ENCODE data around the gene CDK1. TPM values are rescaled to one million over a fixed set of nuclear protein-coding genes. Genes with fewer than 3 reads are reported as not detected.

The CDK1 gene
- total and polyA plus RNA-seq, 2 experiments from 2014 or later: 23.1 to 33.6 TPM

DNA sequence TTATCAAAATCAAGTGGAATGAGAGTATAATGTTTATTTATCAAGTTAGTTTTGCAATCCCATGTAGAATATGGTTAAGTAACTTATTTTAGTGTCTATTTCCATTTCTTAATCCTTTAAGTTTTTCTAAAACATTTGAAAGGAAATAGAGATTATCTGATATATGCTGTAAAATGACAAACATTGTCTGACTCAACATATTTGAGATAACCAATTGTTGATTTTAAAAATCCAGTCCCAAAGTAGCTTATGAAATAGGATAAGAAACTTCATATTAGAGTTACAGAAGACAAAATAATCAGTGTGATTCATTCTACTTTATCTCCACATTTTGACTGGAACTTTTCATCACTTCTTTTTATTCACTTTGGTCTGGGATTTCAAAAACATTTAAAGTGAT is 38.7 kb upstream of the CDK1 start:
- Histone ChIP-seq H4K20me1 (ENCODE audit: insufficient read depth, poor library complexity, severe bottlenecking) (no peaks in the 10 kb centered on the region), H3K36me3 (replicated peaks; ENCODE audit: insufficient read depth, low read depth) (no peaks in the 10 kb centered on the region), H3K27me3 (peaks cover 3% of the 10 kb centered on the region), H3K4me3 (no peak overlapping the region), H3K9me2 (replicated peaks; ENCODE audit: insufficient read depth) (no peaks in the 10 kb centered on the region), H3K79me2 (no peaks in the 10 kb centered on the region), H3K27ac (peak overlapping the region; percentile 13), H3K9me3 (ENCODE audit: low read depth) (no peaks in the 10 kb centered on the region), H3K4me2 (no peak overlapping the region), H3K4me1 (ENCODE audit: insufficient read depth) (no peaks in the 10 kb centered on the region), H2AFZ (no peak overlapping the region)
- TF ChIP-seq EZH2phosphoT487 (IDR thresholded peaks at IDR 0.05; ENCODE audit: low read depth, severe bottlenecking, unreplicated experiment) (no peak), EZH2 (IDR thresholded peaks at IDR 0.05; ENCODE audit: borderline replicate concordance) (no peak)
- TF ChIP-seq, protein P1, sequence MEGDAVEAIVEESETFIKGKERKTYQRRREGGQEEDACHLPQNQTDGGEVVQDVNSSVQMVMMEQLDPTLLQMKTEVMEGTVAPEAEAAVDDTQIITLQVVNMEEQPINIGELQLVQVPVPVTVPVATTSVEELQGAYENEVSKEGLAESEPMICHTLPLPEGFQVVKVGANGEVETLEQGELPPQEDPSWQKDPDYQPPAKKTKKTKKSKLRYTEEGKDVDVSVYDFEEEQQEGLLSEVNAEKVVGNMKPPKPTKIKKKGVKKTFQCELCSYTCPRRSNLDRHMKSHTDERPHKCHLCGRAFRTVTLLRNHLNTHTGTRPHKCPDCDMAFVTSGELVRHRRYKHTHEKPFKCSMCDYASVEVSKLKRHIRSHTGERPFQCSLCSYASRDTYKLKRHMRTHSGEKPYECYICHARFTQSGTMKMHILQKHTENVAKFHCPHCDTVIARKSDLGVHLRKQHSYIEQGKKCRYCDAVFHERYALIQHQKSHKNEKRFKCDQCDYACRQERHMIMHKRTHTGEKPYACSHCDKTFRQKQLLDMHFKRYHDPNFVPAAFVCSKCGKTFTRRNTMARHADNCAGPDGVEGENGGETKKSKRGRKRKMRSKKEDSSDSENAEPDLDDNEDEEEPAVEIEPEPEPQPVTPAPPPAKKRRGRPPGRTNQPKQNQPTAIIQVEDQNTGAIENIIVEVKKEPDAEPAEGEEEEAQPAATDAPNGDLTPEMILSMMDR (IDR thresholded peaks at IDR 0.05; ENCODE audit: poor library complexity): no peak
- no peak for DNase-seq (ENCODE audit: low spot score)

DNA sequence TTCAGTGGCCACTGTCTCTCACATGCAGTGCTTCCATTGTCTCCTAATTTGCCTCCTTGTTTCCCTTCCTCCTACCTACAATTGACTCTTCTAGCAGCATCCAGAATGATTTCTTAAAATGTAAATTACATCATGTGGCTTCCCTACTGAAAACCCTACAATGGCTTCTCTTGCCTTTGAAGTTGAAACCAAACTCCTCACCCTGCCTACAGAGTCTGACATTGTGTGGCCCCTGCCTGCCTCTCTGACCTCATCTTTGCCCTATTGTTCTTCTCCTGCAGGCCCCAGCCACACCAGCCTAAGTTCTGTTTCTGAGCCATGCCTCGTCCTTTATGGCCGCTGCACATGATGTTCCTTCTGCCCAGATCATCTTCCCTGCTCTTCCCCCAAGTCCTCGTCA is 35.8 kb upstream of the CDK1 start:
- no peaks in the 10 kb centered on the region for H4K20me1 ChIP-seq (ENCODE audit: insufficient read depth, poor library complexity, severe bottlenecking)
- 93% methylated on average over 3 of the region's 3 CpGs for WGBS (ENCODE audit: low lambda C conversion rate, missing lambda C conversion rate)
- no peaks in the 10 kb centered on the region for H3K27me3 ChIP-seq
- H3K27ac ChIP-seq: no peak overlapping the region
- no peaks in the 10 kb centered on the region for H3K79me2 ChIP-seq
- no peaks in the 10 kb centered on the region for H3K9me2 ChIP-seq (replicated peaks; ENCODE audit: insufficient read depth)
- no peaks in the 10 kb centered on the region for H3K36me3 ChIP-seq (replicated peaks; ENCODE audit: insufficient read depth, low read depth)
- H3K9me3 ChIP-seq (ENCODE audit: low read depth): no peaks in the 10 kb centered on the region
- no peak for TF ChIP-seq EZH2 (IDR thresholded peaks at IDR 0.05; ENCODE audit: borderline replicate concordance)
- no peak overlapping the region for H3K4me3 ChIP-seq
- DNase-seq (ENCODE audit: low spot score): no peak
- H3K4me2 ChIP-seq: no peak overlapping the region
- no peaks in the 10 kb centered on the region for H3K4me1 ChIP-seq (ENCODE audit: insufficient read depth)
- no peak overlapping the region for H2AFZ ChIP-seq

DNA sequence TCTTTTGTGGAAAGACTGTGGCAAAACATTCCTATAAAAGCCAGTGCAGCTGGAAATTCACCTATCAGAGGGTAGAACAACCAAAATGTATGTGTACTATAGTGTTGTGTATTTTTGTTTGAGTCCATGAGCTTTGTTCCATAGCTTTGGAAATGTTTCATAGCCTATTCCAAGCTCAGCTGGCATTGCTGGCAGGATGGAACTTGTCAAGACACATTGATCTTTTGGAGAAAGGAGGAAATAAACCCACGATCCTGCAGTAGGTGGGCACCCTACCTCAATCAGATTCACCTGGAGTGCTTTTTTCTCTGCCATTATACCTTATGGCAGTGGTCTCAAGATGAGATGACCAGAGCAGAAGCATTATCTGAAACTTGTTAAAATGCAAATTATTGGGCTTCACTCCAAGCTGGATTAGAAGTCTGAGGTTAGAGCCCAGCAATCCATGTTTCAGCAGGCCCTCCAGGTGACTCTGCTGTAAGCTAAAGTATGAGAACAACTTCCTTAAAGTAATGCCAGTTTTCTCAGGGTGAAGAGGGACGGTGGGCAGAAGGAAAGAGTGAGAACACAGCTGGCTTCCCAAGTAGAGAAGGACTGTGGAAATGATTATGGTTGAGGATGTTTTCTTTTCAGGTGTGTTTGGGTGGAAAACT is 30.3 kb upstream of the CDK1 start:
- Histone ChIP-seq H3K9me2 (replicated peaks; ENCODE audit: insufficient read depth) (no peaks in the 10 kb centered on the region), H3K79me2 (no peaks in the 10 kb centered on the region), H3K4me2 (no peak overlapping the region), H3K27ac (no peak overlapping the region), H2AFZ (no peak overlapping the region), H3K9me3 (ENCODE audit: low read depth) (no peaks in the 10 kb centered on the region), H3K4me1 (ENCODE audit: insufficient read depth) (no peaks in the 10 kb centered on the region), H4K20me1 (ENCODE audit: insufficient read depth, poor library complexity, severe bottlenecking) (no peaks in the 10 kb centered on the region), H3K27me3 (no peaks in the 10 kb centered on the region), H3K4me3 (no peak overlapping the region), H3K36me3 (replicated peaks; ENCODE audit: insufficient read depth, low read depth) (no peaks in the 10 kb centered on the region)
- TF ChIP-seq, protein P1 (IDR thresholded peaks at IDR 0.05; ENCODE audit: poor library complexity): no peak
- no peak for TF ChIP-seq EZH2phosphoT487 (IDR thresholded peaks at IDR 0.05; ENCODE audit: low read depth, severe bottlenecking, unreplicated experiment)
- TF ChIP-seq EZH2 (IDR thresholded peaks at IDR 0.05; ENCODE audit: borderline replicate concordance): no peak
- WGBS (ENCODE audit: low lambda C conversion rate, missing lambda C conversion rate): 85% methylated on average over 2 of the region's 2 CpGs
- DNase-seq (ENCODE audit: low spot score): no peak

DNA sequence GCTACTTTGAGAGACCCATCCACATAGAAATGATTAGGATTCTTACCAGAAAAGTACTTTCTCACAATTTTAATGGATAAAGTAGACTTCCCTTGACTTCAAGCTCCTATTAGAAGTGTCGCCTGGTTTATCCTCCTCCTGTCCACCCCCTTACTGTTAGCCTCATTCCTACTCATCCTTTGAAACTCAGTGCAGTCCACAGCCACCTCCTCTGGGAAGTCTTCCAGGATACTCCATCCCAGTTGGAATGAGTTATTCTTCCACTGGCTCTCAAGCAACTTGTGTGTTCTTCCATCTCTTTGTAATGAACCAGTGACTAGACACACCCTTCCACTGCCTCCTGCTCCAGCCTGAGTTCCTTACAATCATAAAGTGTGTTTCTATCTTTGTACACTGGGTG is 25.1 kb upstream of the CDK1 start:
- WGBS (ENCODE audit: low lambda C conversion rate, missing lambda C conversion rate): 81% methylated on average over 1 of the region's 1 CpG
- Histone ChIP-seq H3K4me2 (no peak overlapping the region), H3K4me3 (no peak overlapping the region), H3K9me3 (ENCODE audit: low read depth) (no peaks in the 10 kb centered on the region), H3K4me1 (ENCODE audit: insufficient read depth) (peaks cover 6% of the 10 kb centered on the region), H3K36me3 (replicated peaks; ENCODE audit: insufficient read depth, low read depth) (no peaks in the 10 kb centered on the region), H2AFZ (no peak overlapping the region), H4K20me1 (ENCODE audit: insufficient read depth, poor library complexity, severe bottlenecking) (no peaks in the 10 kb centered on the region), H3K9me2 (replicated peaks; ENCODE audit: insufficient read depth) (no peaks in the 10 kb centered on the region), H3K79me2 (no peaks in the 10 kb centered on the region), H3K27me3 (no peaks in the 10 kb centered on the region), H3K27ac (no peak overlapping the region)
- no peak for DNase-seq (ENCODE audit: low spot score)
- no peak for TF ChIP-seq EZH2phosphoT487 (IDR thresholded peaks at IDR 0.05; ENCODE audit: low read depth, severe bottlenecking, unreplicated experiment)
- TF ChIP-seq EZH2 (IDR thresholded peaks at IDR 0.05; ENCODE audit: borderline replicate concordance): no peak
- TF ChIP-seq, protein P1 (IDR thresholded peaks at IDR 0.05; ENCODE audit: poor library complexity): no peak
